ENCODE measurements around the gene AP1M1. TPM values are rescaled to one million over a fixed set of nuclear protein-coding genes. Genes with fewer than 3 reads are reported as not detected.

The AP1M1 gene
- total and polyA plus RNA-seq, 9 donors = 28.4 to 81.7 (median 51.6) TPM

- H3K27ac ChIP-seq = no peak overlapping the region
- H3K36me3 ChIP-seq = no peaks in the 10 kb centered on the region
- WGBS, 3 donors = 82 to 87% (median 86%) methylated on average over 19 of the region's 19 CpGs
- DNase-seq = no peak
- H3K4me3 ChIP-seq = no peak overlapping the region
- no peaks in the 10 kb centered on the region for H3K27me3 ChIP-seq
- no peaks in the 10 kb centered on the region for H3K4me1 ChIP-seq (ENCODE audit: insufficient read depth)
- no peak for TF ChIP-seq POLR2A (IDR thresholded peaks at IDR 0.05)
- TF ChIP-seq CTCF (IDR thresholded peaks at IDR 0.05) = no peak
- TF ChIP-seq EP300 (IDR thresholded peaks at IDR 0.05) = no peak
- intact Hi-C loops (cut with DNase I) = no loop called here
- no peaks in the 10 kb centered on the region for H3K9me3 ChIP-seq
These were observed 36.3 kb downstream of the AP1M1 start for GRCh38 chr19:16233836-16234551.

GRCh38 chr19:16234552-16235445 lies 37.1 kb downstream of the AP1M1 start:
- DNase-seq = no peak
- Histone ChIP-seq H3K36me3 (no peaks in the 10 kb centered on the region), H3K27ac (no peak overlapping the region), H3K4me3 (no peak overlapping the region), H3K4me1 (ENCODE audit: insufficient read depth) (no peaks in the 10 kb centered on the region), H3K27me3 (no peaks in the 10 kb centered on the region), H3K9me3 (no peaks in the 10 kb centered on the region)
- no peak for TF ChIP-seq EP300 (IDR thresholded peaks at IDR 0.05)
- TF ChIP-seq POLR2A (IDR thresholded peaks at IDR 0.05) = no peak
- no peak for TF ChIP-seq CTCF (IDR thresholded peaks at IDR 0.05)
- intact Hi-C loops (cut with DNase I) = no loop called here
- WGBS, 3 donors = 88 to 92% (median 91%) methylated on average over 41 of the region's 41 CpGs

GRCh38 chr19:16235811-16236652 lies 38.3 kb downstream of the AP1M1 start:
- Histone ChIP-seq H3K36me3 (no peaks in the 10 kb centered on the region), H3K4me3 (no peak overlapping the region), H3K27me3 (no peaks in the 10 kb centered on the region), H3K9me3 (no peaks in the 10 kb centered on the region), H3K27ac (no peak overlapping the region), H3K4me1 (ENCODE audit: insufficient read depth) (no peaks in the 10 kb centered on the region)
- intact Hi-C loops (cut with DNase I) = no loop called here
- peak in 1 of 5 donors; percentile 11 for DNase-seq
- 88 to 91% (median 90%) methylated on average over 21 of the region's 21 CpGs for WGBS, 3 donors
- TF ChIP-seq CTCF (IDR thresholded peaks at IDR 0.05) (no peak), POLR2A (IDR thresholded peaks at IDR 0.05) (no peak), EP300 (IDR thresholded peaks at IDR 0.05) (no peak)

GRCh38 chr19:16244091-16244490 lies 46.4 kb downstream of the AP1M1 start:
- Histone ChIP-seq H3K27ac (no peak overlapping the region), H3K27me3 (no peaks in the 10 kb centered on the region), H3K9me3 (no peaks in the 10 kb centered on the region), H3K4me3 (no peak overlapping the region), H3K4me1 (ENCODE audit: insufficient read depth) (peaks cover 2% of the 10 kb centered on the region), H3K36me3 (no peaks in the 10 kb centered on the region)
- intact Hi-C loops (cut with DNase I) = loop anchor here in 1 of 4 donors (10.0 kb wide), 1 partner anchor 81 kb away; the partner anchor contains the start of gene KLF2
- TF ChIP-seq EP300 (IDR thresholded peaks at IDR 0.05) (no peak), POLR2A (IDR thresholded peaks at IDR 0.05) (no peak), CTCF (IDR thresholded peaks at IDR 0.05) (no peak)
- 4 to 10% (median 7%) methylated on average over 2 of the region's 2 CpGs for WGBS, 3 donors
- DNase-seq = no peak
